Measurements from ENCODE around the gene MEF2A. TPM values are rescaled to one million over a fixed set of nuclear protein-coding genes. Genes with fewer than 3 reads are reported as not detected.
"Not testable (repeated sequence)": the region's sequence is repeated elsewhere in the genome, so short reads cannot be mapped to it uniquely, and the experiment has no call there.

The MEF2A gene
- polyA plus RNA-seq, 1 experiment = 34.3 TPM

DNA sequence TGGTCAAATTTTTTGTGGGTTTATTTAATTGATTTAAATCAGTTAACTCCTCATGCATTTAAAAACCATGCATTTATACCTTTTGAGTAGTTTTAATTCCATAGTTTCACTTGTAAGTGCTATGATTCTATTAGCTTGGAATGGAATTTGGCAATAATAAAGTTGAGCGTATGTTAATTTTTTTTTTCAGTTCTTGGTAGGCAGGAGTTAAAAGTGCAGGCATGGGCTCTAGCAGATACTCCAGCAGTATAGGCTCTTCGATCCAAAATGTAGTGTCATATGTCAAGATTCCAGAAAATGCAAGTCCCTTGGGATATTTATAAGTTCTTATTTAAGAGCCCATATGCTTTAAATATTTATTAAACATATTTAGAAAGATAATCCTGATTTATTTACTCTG lies 97.1 kb downstream of the MEF2A start:
- CTCF ChIA-PET = interaction anchor here (1.5 kb wide), 1 partner anchor 179 kb away, joined by 3 read pairs; no protein-coding TSS in a partner anchor
- TF ChIP-seq, protein P1, sequence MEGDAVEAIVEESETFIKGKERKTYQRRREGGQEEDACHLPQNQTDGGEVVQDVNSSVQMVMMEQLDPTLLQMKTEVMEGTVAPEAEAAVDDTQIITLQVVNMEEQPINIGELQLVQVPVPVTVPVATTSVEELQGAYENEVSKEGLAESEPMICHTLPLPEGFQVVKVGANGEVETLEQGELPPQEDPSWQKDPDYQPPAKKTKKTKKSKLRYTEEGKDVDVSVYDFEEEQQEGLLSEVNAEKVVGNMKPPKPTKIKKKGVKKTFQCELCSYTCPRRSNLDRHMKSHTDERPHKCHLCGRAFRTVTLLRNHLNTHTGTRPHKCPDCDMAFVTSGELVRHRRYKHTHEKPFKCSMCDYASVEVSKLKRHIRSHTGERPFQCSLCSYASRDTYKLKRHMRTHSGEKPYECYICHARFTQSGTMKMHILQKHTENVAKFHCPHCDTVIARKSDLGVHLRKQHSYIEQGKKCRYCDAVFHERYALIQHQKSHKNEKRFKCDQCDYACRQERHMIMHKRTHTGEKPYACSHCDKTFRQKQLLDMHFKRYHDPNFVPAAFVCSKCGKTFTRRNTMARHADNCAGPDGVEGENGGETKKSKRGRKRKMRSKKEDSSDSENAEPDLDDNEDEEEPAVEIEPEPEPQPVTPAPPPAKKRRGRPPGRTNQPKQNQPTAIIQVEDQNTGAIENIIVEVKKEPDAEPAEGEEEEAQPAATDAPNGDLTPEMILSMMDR (IDR thresholded peaks at IDR 0.05; ENCODE audit: insufficient read depth, low read depth, low read length) = no peak
- DNase-seq (ENCODE audit: low read depth) = no peak
- H3K4me3 ChIP-seq (ENCODE audit: low read depth, low read length) = no peak overlapping the region
- POLR2A ChIA-PET = no interaction called here
- no peaks in the 10 kb centered on the region for H3K27me3 ChIP-seq (ENCODE audit: control insufficient read depth, insufficient read depth, low read length)
- no peaks in the 10 kb centered on the region for H3K36me3 ChIP-seq (ENCODE audit: control insufficient read depth, insufficient read depth, low read length)

DNA sequence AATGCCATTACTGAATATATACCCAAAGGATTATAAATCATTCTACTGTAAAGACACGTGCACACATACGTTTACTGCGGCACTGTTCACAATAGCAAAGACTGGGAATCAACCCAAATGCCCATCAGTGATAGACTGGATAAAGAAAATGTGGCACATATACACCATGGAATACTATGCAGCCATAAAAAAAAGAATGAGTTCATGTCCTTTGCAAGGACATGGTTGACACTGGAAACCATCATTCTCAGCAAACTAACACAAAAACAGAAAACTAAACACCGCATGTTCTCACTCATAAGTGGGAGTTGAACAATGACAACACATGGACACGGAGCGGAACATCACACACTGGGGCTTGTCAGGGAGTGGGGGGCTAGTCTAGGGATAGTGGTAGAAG lies 100.3 kb downstream of the MEF2A start:
- H3K27me3 ChIP-seq (ENCODE audit: control insufficient read depth, insufficient read depth, low read length); H3K4me3 ChIP-seq (ENCODE audit: low read depth, low read length); DNase-seq (ENCODE audit: low read depth); POLR2A ChIA-PET; H3K36me3 ChIP-seq (ENCODE audit: control insufficient read depth, insufficient read depth, low read length); CTCF ChIA-PET: not testable (repeated sequence)

DNA sequence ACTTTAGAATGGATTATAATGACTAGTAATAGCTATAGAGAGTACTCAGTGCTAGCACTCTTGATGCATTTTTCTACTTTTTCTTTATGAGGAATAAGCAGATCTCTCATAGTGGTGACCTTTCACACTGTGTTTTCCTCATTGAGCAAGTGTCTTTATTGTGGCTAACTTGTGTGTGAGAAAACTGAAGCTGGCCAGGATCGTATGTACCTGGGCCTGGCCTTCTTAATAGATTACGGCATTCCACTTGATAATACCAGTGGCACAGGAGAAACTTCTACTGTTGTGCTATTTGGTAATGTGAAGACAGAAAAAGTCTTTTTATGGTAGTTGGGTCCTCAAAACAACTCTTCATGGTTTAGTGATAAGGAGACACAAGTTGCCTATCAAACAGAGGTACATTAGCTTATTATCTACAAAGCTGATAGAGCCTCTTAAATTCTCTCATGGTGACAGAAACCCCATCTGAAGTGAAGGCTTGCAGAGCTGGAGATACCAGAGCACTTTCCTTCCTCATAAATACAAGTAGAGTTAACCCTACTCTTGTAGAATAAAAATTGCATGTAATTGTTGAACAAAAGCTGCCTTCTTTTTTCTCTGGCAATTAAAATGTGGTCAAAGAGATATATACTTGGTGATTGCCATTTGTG lies 102.9 kb downstream of the MEF2A start:
- Histone ChIP-seq H3K36me3 (ENCODE audit: control insufficient read depth, insufficient read depth, low read length) (no peaks in the 10 kb centered on the region), H3K27me3 (ENCODE audit: control insufficient read depth, insufficient read depth, low read length) (no peaks in the 10 kb centered on the region), H3K4me3 (ENCODE audit: low read depth, low read length) (no peak overlapping the region)
- POLR2A ChIA-PET = no interaction called here
- TF ChIP-seq, protein P1 (IDR thresholded peaks at IDR 0.05; ENCODE audit: insufficient read depth, low read depth, low read length) = no peak
- CTCF ChIA-PET = interaction anchor here (1.3 kb wide), 1 partner anchor 36 kb away, joined by 4 read pairs; no protein-coding TSS in a partner anchor
- DNase-seq (ENCODE audit: low read depth) = no peak

DNA sequence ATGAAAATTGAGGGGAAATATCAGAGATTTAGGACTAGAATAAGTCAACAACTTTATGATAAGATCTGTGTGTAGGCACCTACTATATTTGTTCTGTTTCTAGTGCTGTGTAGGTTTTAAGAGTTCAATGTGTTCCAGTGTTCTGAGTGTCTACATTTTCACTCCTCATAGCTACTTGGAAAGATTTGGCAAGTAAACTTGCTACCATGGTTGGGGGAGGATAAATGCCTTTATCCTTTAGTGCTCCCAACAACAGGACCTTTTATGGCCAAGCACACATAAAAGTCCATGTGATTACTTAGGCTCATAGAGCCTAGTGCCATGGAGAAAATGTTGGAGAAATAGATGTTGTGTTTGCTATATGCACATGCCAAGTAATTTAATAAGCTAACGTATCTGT lies 103.5 kb downstream of the MEF2A start:
- Histone ChIP-seq H3K36me3 (ENCODE audit: control insufficient read depth, insufficient read depth, low read length) (no peaks in the 10 kb centered on the region), H3K4me3 (ENCODE audit: low read depth, low read length) (no peak overlapping the region), H3K27me3 (ENCODE audit: control insufficient read depth, insufficient read depth, low read length) (no peaks in the 10 kb centered on the region)
- TF ChIP-seq, protein P1 (IDR thresholded peaks at IDR 0.05; ENCODE audit: insufficient read depth, low read depth, low read length) = no peak
- DNase-seq (ENCODE audit: low read depth) = no peak
- CTCF ChIA-PET = interaction anchor here (1.3 kb wide), 1 partner anchor 35 kb away, joined by 4 read pairs; no protein-coding TSS in a partner anchor
- POLR2A ChIA-PET = no interaction called here

DNA sequence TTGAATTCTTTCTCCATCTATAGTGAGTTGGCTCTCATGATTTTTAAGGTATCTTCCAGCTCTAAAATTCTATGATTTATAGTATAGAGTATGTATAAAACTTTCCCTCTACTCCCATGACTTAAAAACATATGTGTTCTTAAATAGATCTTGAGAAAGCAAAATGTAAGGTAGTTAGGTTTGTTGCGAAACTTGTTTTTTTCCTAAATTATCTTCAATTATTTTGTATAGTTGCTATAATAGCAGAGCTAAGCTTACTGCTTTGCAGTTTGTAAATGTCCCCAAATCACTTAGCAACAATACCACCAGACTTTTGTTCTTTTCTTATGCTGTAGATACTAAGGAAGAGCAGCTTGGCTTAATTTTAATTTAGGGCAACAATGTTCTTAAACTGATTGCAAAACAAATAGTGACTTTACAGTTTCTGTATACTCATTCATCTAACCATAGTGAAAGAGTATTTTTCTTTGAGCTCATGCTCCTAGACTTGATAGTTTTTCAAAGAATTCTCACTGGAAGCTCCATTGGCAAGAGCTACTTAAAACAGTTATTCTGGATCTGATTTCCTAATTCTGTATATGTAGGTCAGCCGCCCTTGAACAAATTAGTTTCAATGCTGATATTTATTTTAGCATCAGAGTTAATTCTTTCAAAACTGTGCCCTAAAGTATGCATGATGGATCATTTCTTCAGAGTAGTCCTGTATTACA lies 106.3 kb downstream of the MEF2A start:
- ChIA-PET CTCF (interaction anchor here (1.0 kb wide), 1 partner anchor 400 kb away, joined by 3 read pairs; no protein-coding TSS in a partner anchor), POLR2A (no interaction called here)
- H3K4me3 ChIP-seq (ENCODE audit: low read depth, low read length) = no peak overlapping the region
- no peaks in the 10 kb centered on the region for H3K27me3 ChIP-seq (ENCODE audit: control insufficient read depth, insufficient read depth, low read length)
- TF ChIP-seq, protein P1 (IDR thresholded peaks at IDR 0.05; ENCODE audit: insufficient read depth, low read depth, low read length) = no peak
- no peak for DNase-seq (ENCODE audit: low read depth)
- H3K36me3 ChIP-seq (ENCODE audit: control insufficient read depth, insufficient read depth, low read length) = peaks cover 1% of the 10 kb centered on the region; the same call in 1 of the 2 replicates

Data from BJ (cell line).